ENCODE data around the gene BASP1.
"Not testable (repeated sequence)": the region's sequence is repeated elsewhere in the genome, so short reads cannot be mapped to it uniquely, and the experiment has no call there.

Gene BASP1

GRCh38 chr5:17183831-17184230 is 33.6 kb upstream of the BASP1 start:
- Histone ChIP-seq H3K27me3 (ENCODE audit: control insufficient read depth, insufficient read depth, low read length) (no peaks in the 10 kb centered on the region), H3K4me2 (ENCODE audit: low read length) (no peak overlapping the region), H3K4me1 (ENCODE audit: control insufficient read depth, insufficient read depth, low read length) (peaks cover 45% of the 10 kb centered on the region), H3K9ac (ENCODE audit: low read depth, low read length) (no peak overlapping the region), H3K9me3 (replicated peaks; ENCODE audit: low read length) (no peaks in the 10 kb centered on the region), H3K36me3 (ENCODE audit: insufficient read depth, low read length) (no peaks in the 10 kb centered on the region), H3K4me3 (ENCODE audit: low read length) (no peak overlapping the region)

GRCh38 chr5:17184588-17184987 is 32.8 kb upstream of the BASP1 start:
- Histone ChIP-seq H3K9me3 (replicated peaks; ENCODE audit: low read length) (no peaks in the 10 kb centered on the region), H3K27me3 (ENCODE audit: control insufficient read depth, insufficient read depth, low read length) (no peaks in the 10 kb centered on the region), H3K36me3 (ENCODE audit: insufficient read depth, low read length) (no peaks in the 10 kb centered on the region), H3K4me3 (ENCODE audit: low read length) (no peak overlapping the region), H3K4me1 (ENCODE audit: control insufficient read depth, insufficient read depth, low read length) (peaks cover 49% of the 10 kb centered on the region), H3K4me2 (ENCODE audit: low read length) (no peak overlapping the region), H3K9ac (ENCODE audit: low read depth, low read length) (no peak overlapping the region)

- H3K4me2 ChIP-seq (ENCODE audit: low read length) = no peak overlapping the region
- H3K27me3 ChIP-seq (ENCODE audit: control insufficient read depth, insufficient read depth, low read length) = no peaks in the 10 kb centered on the region
- no peak overlapping the region for H3K4me3 ChIP-seq (ENCODE audit: low read length)
- H3K36me3 ChIP-seq (ENCODE audit: insufficient read depth, low read length) = no peaks in the 10 kb centered on the region
- peak overlapping the region; percentile 39 for H3K9ac ChIP-seq (ENCODE audit: low read depth, low read length)
- H3K9me3 ChIP-seq (replicated peaks; ENCODE audit: low read length) = no peaks in the 10 kb centered on the region
- peaks cover 56% of the 10 kb centered on the region for H3K4me1 ChIP-seq (ENCODE audit: control insufficient read depth, insufficient read depth, low read length)
Observed at GRCh38 chr5:17185349-17185748, 32.1 kb upstream of the BASP1 start.

GRCh38 chr5:17185773-17186172 is 31.7 kb upstream of the BASP1 start:
- no peaks in the 10 kb centered on the region for H3K36me3 ChIP-seq (ENCODE audit: insufficient read depth, low read length)
- no peaks in the 10 kb centered on the region for H3K9me3 ChIP-seq (replicated peaks; ENCODE audit: low read length)
- peaks cover 55% of the 10 kb centered on the region for H3K4me1 ChIP-seq (ENCODE audit: control insufficient read depth, insufficient read depth, low read length)
- peak overlapping the region; percentile 19 for H3K4me2 ChIP-seq (ENCODE audit: low read length)
- H3K4me3 ChIP-seq (ENCODE audit: low read length) = no peak overlapping the region
- H3K27me3 ChIP-seq (ENCODE audit: control insufficient read depth, insufficient read depth, low read length) = no peaks in the 10 kb centered on the region
- H3K9ac ChIP-seq (ENCODE audit: low read depth, low read length) = peak overlapping the region; percentile 51

GRCh38 chr5:17186256-17186655 is 31.2 kb upstream of the BASP1 start:
- Histone ChIP-seq H3K9me3 (replicated peaks; ENCODE audit: low read length) (no peaks in the 10 kb centered on the region), H3K4me1 (ENCODE audit: control insufficient read depth, insufficient read depth, low read length) (peaks cover 56% of the 10 kb centered on the region), H3K4me2 (ENCODE audit: low read length) (peak overlapping the region; percentile 19), H3K4me3 (ENCODE audit: low read length) (no peak overlapping the region), H3K27me3 (ENCODE audit: control insufficient read depth, insufficient read depth, low read length) (no peaks in the 10 kb centered on the region), H3K36me3 (ENCODE audit: insufficient read depth, low read length) (no peaks in the 10 kb centered on the region), H3K9ac (ENCODE audit: low read depth, low read length) (peak overlapping the region; percentile 51)

GRCh38 chr5:17187011-17187785 is 30.2 kb upstream of the BASP1 start:
- Histone ChIP-seq H3K9ac (ENCODE audit: low read depth, low read length) (no peak overlapping the region), H3K4me2 (ENCODE audit: low read length) (peak overlapping the region; percentile 3), H3K4me3 (ENCODE audit: low read length) (no peak overlapping the region), H3K36me3 (ENCODE audit: insufficient read depth, low read length) (no peaks in the 10 kb centered on the region), H3K27me3 (ENCODE audit: control insufficient read depth, insufficient read depth, low read length) (no peaks in the 10 kb centered on the region), H3K9me3 (replicated peaks; ENCODE audit: low read length) (no peaks in the 10 kb centered on the region), H3K4me1 (ENCODE audit: control insufficient read depth, insufficient read depth, low read length) (peaks cover 55% of the 10 kb centered on the region)

- H3K4me3 ChIP-seq (ENCODE audit: low read length) = no peak overlapping the region
Observed at GRCh38 chr5:17187786-17188170, 29.7 kb upstream of the BASP1 start.

GRCh38 chr5:17189381-17190036 is 27.9 kb upstream of the BASP1 start:
- Histone ChIP-seq H3K4me1 (ENCODE audit: control insufficient read depth, insufficient read depth, low read length) (peaks cover 53% of the 10 kb centered on the region), H3K4me2 (ENCODE audit: low read length) (peak overlapping the region; percentile 63), H3K27me3 (ENCODE audit: control insufficient read depth, insufficient read depth, low read length) (no peaks in the 10 kb centered on the region), H3K4me3 (ENCODE audit: low read length) (no peak overlapping the region), H3K9ac (ENCODE audit: low read depth, low read length) (no peak overlapping the region), H3K9me3 (replicated peaks; ENCODE audit: low read length) (no peaks in the 10 kb centered on the region), H3K36me3 (ENCODE audit: insufficient read depth, low read length) (no peaks in the 10 kb centered on the region)

More at GRCh38 chr5:17187786-17188170, 29.7 kb upstream of the BASP1 start:
- Histone ChIP-seq H3K9ac (ENCODE audit: low read depth, low read length) (no peak overlapping the region), H3K4me2 (ENCODE audit: low read length) (peak overlapping the region; percentile 3), H3K4me1 (ENCODE audit: control insufficient read depth, insufficient read depth, low read length) (peaks cover 53% of the 10 kb centered on the region), H3K27me3 (ENCODE audit: control insufficient read depth, insufficient read depth, low read length) (no peaks in the 10 kb centered on the region), H3K9me3 (replicated peaks; ENCODE audit: low read length) (no peaks in the 10 kb centered on the region), H3K36me3 (ENCODE audit: insufficient read depth, low read length) (no peaks in the 10 kb centered on the region)

- no peaks in the 10 kb centered on the region for H3K36me3 ChIP-seq (ENCODE audit: insufficient read depth, low read length)
- H3K4me3 ChIP-seq (ENCODE audit: low read length) = no peak overlapping the region
- no peaks in the 10 kb centered on the region for H3K9me3 ChIP-seq (replicated peaks; ENCODE audit: low read length)
- peaks cover 52% of the 10 kb centered on the region for H3K4me1 ChIP-seq (ENCODE audit: control insufficient read depth, insufficient read depth, low read length)
- peak overlapping the region; percentile 53 for H3K4me2 ChIP-seq (ENCODE audit: low read length)
- H3K9ac ChIP-seq (ENCODE audit: low read depth, low read length) = peak overlapping the region; percentile 52
- no peaks in the 10 kb centered on the region for H3K27me3 ChIP-seq (ENCODE audit: control insufficient read depth, insufficient read depth, low read length)
Observed at GRCh38 chr5:17190242-17190778, 27.1 kb upstream of the BASP1 start.

- no peaks in the 10 kb centered on the region for H3K27me3 ChIP-seq (ENCODE audit: control insufficient read depth, insufficient read depth, low read length)
- H3K9me3 ChIP-seq (replicated peaks; ENCODE audit: low read length) = no peaks in the 10 kb centered on the region
- peak overlapping the region; percentile 21 for H3K4me3 ChIP-seq (ENCODE audit: low read length)
- H3K36me3 ChIP-seq (ENCODE audit: insufficient read depth, low read length) = no peaks in the 10 kb centered on the region
- H3K4me1 ChIP-seq (ENCODE audit: control insufficient read depth, insufficient read depth, low read length) = peaks cover 47% of the 10 kb centered on the region
- H3K4me2 ChIP-seq (ENCODE audit: low read length) = peak overlapping the region; percentile 53
- H3K9ac ChIP-seq (ENCODE audit: low read depth, low read length) = peak overlapping the region; percentile 52
Observed at GRCh38 chr5:17190799-17191391, 26.5 kb upstream of the BASP1 start.

- not testable (repeated sequence) for H3K36me3 ChIP-seq (ENCODE audit: insufficient read depth, low read length); H3K27me3 ChIP-seq (ENCODE audit: control insufficient read depth, insufficient read depth, low read length); H3K9me3 ChIP-seq (replicated peaks; ENCODE audit: low read length); H3K4me2 ChIP-seq (ENCODE audit: low read length); H3K9ac ChIP-seq (ENCODE audit: low read depth, low read length); H3K4me3 ChIP-seq (ENCODE audit: low read length)
- peaks cover 41% of the 10 kb centered on the region for H3K4me1 ChIP-seq (ENCODE audit: control insufficient read depth, insufficient read depth, low read length)
Observed at GRCh38 chr5:17191574-17191973, 25.9 kb upstream of the BASP1 start.

All from skeletal muscle satellite cell (primary cell).